Measurements from ENCODE around the gene C1QTNF4.
"Not testable (repeated sequence)": the region's sequence is repeated elsewhere in the genome, so short reads cannot be mapped to it uniquely, and the experiment has no call there.

Gene C1QTNF4

DNA sequence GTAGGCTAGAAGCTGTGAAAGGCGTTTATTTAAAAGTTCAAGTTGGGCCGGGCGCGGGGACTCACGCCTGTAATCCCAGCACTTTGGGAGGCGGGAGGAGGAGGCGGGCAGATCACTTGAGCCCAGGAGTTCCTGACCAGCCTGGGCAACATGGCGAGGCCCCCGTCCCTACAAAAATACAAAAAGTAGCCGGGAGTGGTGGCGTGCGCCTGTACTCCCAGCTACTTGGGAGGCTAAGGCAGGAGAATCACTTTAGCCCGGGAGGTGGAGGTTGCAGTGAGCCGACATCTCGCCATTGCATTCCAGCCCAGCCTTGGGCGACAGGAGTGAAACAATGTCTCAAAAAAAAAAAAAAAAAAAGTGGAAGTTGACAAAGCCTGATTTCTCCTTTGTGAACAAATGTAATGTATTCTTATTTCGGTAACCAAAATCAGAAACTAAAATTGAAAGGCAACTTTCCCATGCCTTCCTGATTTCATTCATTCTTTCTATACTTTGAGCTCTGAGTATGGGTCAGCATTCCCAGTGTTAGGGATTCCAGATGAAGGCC lies 28.0 kb downstream of the C1QTNF4 start:
- DNase-seq (ENCODE audit: low spot score), result no peak

DNA sequence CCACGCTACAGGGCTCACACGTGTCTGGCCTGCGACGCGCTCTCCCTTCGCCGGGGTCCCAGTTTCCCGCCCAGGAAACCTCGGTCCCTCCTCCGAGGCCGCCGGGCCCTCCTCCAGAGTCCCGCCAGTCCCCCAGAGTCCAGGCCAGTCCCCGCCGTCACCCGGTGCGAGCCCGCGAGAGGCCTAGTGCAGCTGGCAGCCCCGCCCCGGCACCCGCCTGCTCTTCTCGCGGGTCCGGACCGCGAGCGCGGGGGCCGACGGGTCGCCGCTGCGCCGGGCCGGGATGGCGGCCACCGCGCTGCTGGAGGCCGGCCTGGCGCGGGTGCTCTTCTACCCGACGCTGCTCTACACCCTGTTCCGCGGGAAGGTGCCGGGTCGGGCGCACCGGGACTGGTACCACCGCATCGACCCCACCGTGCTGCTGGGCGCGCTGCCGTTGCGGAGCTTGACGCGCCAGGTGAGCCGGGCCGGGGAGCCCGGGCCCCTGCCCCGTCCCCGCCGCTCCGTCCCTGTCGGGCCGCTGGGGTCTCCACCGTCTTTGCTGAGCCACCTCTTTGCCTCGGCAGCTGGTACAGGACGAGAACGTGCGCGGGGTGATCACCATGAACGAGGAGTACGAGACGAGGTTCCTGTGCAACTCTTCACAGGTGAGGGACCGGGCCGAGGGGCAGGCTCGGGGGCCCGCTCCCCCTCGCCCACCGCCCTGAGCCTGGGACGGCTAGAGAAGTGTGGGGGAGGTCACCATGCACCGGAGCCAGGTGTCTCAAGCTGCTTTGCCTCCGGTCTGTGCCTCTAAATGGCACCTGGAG lies 28.7 kb downstream of the C1QTNF4 start, which contains the start of gene PTPMT1:
Gene PTPMT1, plus strand, starts transcription at position 260 of the 809 bp plus-strand sequence. Its CDS starts 24 bp downstream, at position 284.
- DNase-seq (ENCODE audit: low spot score), result peak; percentile 59

DNA sequence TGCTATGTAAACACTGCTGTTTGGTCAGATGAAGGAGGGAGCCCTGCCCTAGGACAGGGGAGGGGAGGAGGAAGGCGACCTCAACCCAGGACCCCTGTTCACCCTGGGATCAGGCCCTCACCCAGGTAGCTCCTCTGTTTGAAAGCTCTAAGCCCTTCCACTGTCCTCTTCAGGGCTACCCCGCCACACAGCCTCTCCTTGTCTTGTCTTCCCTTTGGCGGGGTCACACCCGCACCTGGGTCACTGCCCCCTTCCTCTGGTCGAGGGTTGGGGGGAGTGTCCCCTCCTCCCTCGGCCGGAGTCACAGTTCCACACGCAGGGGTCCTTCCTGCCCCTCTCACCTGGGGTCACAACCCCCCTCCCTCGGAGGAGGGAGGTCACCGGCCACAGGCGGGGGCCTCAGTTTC lies 29.3 kb downstream of the C1QTNF4 start:
- no peak for DNase-seq (ENCODE audit: low spot score)

DNA sequence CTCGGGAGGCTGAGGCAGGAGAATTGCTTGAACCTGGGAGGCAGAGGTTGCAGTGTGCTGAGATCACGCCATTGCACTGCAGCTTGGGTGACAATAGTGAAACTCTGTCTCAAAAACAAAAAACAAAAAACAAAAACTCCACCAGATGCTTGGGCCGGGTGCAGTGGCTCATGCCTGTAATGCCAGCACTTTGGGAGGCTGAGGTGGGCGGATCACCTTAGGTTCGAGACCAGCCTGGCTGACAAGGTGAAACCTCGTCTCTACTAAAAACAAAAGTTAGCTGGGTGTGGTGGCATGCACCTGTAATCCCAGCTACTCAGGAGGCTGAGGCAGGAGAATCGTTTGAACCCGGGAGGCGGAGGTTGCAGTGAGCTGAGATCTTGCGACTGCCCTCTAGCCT lies 29.8 kb downstream of the C1QTNF4 start:
- DNase-seq (ENCODE audit: low spot score), result not testable (repeated sequence)

DNA sequence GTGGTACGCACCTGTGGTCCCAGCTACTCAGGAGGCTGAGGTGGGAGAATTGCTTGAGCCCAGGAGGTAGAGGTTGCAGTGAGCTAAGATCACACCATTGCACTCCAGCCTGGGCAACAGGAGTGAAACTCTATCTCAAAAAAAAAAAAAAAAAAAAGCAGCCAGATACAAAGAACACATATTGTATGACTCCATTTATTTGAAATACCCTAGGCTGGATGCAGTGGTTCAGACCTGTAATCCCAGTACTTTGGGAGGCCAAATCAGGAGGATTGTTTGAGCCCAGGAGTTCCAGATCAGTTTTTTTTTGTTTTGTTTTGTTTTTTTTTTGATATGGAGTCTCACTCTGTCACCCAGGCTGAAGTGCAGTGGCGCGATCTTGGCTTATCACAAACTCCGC lies 31.8 kb downstream of the C1QTNF4 start:
- not testable (repeated sequence) for DNase-seq (ENCODE audit: low spot score)

DNA sequence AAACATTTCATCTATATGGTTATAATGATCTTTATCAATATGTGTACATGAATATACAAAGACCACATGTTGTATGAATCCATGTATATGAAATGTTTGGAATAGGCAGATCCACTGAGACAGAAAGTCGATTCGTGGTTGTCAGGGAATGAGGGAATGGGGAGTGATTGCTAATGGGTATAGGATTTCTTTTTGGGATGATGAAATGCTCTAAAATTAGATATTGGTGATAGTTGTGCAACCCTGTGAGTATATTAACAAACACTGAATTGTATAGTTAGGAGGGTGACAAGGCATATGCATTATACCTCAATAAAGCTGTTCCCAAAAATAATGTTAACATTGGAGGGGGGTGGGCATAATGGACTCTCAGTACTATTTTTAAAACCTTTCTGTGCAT lies 33.8 kb downstream of the C1QTNF4 start:
- DNase-seq (ENCODE audit: low spot score), result no peak

DNA sequence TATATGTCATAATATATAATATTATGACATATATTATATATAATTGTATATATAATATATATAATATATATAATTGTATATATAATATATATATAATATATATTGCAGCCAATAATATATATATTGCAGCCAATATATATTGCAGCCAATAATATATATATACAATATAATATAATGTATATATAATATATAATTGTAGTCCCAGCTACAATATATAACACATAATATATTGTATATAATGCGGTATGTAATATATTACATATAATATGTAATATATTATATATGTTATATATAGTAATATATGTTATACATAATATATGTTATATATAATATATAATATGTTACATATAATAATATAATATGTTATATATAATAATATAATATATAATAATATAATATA lies 35.5 kb downstream of the C1QTNF4 start:
- DNase-seq (ENCODE audit: low spot score), result no peak

DNA sequence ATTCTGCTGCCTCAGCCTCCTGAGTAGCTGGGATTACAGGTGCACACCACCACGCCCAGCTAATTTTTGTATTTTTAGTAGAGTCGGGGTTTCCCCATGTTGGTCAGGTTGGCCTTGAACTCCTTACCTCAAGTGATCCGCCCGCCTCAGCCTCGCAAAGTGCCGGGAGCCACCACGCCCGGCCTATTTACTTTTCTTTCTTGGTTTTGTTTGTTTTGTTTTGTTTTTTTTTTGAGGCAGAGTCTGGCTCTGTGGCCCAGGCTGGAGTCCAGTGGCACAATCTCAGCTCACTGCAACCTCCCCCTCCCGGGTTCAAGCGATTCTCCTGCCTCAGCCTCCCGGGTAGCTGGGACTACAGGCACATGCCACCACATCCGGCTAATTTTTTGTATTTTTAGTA lies 37.2 kb downstream of the C1QTNF4 start:
- not testable (repeated sequence) for DNase-seq (ENCODE audit: low spot score)

DNA sequence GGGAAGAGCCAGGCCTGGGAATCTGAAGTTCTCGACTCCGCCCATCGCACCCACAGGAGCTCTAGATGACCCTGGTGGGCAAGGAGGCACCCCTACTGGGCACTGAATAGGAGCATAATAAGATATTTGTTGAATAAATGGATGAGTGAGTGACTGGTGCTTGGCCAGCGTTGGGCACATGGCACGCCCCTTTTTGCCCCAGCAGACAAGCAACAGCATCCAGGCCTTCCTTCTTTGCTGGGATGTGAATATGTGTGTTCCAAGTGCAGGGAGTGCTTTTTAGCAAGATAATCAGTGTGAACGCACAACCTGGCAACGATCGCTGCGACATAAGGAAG lies 40.8 kb downstream of the C1QTNF4 start:
- DNase-seq (ENCODE audit: low spot score), result no peak

DNA sequence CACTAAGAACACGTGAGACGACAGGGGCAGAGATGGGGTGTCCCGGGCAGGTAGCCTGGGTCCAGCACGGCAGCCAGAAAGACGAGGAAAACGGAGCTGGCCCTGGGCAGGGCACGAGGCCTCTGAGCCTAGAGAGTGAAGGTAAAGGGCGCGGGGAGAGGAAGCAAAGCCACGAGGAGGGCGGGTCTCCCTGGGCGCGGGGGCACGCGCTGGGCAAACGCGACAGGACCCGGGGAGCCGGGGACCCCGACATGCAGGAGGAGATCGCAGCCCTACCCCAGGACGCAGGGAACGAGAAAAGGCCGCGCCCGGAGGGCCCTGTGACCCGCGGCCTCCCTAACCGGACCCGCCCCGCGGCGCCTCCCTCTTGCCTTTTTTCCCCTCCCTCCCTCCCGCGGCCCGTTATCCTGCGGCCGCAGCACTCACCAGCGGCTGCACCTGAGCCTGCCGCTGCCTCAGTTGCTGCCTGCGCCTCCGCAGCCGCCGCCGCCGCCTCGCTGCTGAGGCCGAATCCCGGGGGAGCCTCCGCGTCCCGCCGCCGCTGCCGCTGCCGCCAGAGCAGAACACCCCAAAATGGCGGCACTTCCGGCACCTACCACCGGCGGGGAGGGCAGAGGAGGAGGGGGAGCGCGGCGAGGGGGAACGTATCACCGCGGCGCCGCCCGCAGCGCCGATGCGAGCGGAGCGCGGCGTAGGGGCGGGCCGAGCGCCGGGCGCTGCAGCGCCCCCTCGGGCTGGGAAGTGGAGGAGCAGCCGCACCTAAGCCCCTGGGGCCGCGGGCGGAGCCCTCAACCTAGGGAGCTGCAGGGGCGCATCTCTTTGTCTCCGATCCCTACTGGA lies 41.4 kb downstream of the C1QTNF4 start, which contains the start of gene CELF1:
Gene CELF1, minus strand, starts transcription at position 567 of the 840 bp plus-strand sequence. CDS start 53,609 bp downstream, outside the sequence.
- DNase-seq (ENCODE audit: low spot score), result peak; percentile 92

DNA sequence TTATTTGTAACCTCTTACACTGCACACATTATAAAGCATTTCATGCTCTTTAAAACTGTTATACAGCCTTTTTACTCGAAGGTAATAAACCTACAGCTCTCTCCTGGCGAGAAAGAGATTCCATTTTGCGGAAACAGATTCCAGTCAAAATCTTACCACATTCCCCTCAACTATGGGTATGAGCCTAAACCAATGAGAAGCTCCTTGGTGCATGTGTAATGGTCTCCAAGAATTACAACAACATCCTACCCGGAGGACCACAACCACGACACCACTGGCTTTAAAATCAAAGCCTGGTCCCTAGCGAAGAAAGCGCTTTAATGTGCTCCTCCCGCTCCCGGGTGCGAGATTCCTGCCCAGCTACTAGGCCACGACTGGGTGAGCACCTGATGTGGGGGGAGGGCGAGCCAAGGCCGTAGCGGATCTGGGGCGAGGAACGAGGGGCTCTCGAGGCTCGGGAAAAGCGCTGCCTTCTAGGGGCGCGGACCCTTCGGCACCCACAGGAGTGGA lies 42.1 kb downstream of the C1QTNF4 start:
- DNase-seq (ENCODE audit: low spot score), result peak; percentile 30

DNA sequence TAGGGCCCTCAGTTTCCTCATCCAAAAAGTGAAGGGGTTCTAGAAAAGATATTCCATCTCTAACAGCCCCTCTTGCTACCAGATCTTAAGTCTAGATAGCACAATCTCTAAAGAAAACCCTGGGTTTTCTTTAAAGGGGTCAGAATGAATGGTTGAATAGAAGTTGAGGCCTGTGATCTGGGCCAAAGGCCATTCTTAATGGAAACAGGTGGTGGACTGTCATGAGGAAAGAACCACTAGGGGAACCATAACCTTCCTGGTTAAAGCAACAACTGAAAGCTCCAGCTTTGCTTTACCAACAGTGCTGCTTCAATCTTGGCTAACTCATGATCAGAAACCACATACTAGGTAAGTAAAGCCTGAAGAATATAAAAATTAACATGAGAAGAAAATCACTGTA lies 43.1 kb downstream of the C1QTNF4 start:
- DNase-seq (ENCODE audit: low spot score), result peak; percentile 29

DNA sequence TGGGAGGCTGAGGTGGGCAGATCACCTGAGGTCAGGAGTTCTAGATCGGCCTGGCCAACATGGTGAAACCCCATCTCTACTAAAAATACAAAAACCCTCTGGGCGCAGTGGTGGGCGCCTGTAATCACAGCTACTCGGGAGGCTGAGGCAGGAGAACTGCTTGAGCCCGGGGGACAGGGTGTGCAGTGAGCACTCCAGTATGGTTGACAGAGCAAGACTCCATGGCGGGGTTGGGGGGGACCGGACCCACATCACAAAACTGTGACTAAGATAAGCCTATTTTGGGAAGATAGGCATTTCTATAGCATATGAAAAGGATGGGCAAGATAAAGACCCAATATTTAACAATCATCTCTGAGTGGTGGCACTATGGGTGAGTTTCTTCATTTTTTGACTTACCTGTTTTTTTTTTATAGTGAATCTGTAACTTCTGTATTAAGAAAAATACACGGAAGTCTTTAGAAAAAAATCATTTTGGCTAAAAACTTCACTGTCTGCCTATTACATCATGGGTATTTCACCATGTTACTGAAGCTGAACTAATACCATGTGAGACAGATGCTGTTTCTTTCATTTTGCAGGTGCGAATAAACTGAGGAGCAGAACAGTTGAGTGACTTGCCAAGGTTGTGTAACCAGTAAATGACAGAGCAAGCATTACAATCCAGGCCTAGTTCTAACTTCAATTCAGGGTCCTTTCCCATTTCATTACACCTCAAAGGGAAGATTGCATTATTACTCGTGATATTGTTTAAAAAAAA lies 43.7 kb downstream of the C1QTNF4 start:
- DNase-seq (ENCODE audit: low spot score), result no peak

DNA sequence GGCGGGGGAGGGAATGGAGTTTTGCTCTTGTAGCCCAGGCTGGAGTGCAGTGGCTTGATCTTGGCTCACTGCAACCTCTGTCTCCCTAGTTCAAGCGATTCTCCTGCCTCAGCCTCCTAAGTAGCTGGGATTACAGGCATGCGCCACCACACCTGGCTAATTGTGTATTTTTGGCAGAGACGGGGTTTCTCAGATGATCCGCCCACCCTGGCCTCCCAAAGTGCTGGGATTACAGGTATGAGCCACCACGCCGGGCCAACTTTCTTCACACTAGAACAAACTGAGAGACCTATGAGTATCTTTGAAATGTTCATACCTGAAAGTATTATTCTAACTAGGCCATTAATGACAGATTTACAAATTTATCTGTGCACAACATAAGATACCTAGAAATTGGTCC lies 47.9 kb downstream of the C1QTNF4 start:
- DNase-seq (ENCODE audit: low spot score), result not testable (repeated sequence)

DNA sequence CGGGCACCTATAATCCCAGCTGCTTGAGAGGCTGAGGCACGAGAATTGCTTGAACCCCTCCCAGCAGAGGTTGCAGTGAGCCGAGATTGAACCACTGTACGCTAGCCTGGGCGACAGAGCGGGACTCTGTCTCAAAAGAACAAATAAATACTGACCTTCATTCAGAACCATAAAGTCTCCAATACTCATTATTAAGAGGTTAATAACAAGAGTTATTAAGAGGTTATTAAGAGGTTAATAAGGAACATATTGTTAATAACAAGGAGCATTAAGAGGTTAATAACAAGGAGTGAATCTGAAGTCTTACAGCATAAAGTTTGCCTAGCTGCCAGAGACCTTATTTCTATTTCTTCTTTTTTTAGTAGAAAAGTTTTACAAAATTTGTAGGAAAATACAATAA lies 48.9 kb downstream of the C1QTNF4 start:
- DNase-seq (ENCODE audit: low spot score), result no peak

DNA sequence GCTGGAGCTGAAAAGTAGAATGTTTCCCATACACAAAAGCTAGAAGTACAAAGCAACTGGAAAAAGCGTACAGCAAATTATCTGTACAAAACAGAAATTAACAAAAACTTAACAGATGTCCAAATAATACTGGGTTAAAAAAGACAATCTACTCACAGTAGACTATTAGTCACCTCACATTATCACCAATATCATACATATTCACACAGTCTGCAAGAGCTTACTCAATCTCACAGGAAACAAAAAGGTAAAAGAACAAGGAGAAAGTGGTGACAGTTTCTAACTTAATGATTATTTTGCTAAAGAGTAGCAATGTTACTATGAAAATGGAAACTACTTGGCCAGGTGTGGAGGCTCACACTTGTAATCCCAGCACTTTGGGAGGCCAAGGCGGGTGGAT lies 53.1 kb downstream of the C1QTNF4 start:
- no peak for DNase-seq (ENCODE audit: low spot score)

DNA sequence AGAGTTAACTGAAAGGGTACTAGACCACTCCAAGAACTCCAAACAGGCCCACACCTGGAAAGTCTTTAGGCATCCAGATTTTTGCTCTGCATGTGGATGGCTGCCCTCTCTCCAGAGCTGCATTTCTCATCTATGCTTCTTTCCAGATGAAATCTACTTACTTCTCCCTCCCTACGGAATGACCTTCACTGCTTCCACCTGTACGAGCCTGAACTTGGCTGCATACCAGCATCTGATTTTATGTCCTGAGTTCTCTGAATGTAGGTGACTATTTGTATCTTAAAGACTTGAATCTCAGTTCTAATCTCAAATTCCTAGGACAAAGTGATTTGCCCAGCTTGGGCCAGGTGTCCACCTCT lies 54.6 kb downstream of the C1QTNF4 start:
- no peak for DNase-seq (ENCODE audit: low spot score)
